H1 (cell line): ENCODE results near the gene SCP2. TPM values are rescaled to one million over a fixed set of nuclear protein-coding genes. Genes with fewer than 3 reads are reported as not detected.

ENCODE experiments used
- CTCF ChIA-PET: fragments of 300-600 bp; sonication (Branson Sonifier 250); formaldehyde crosslinking; loops from one replicate; lab custom pipeline; 2021; ENCODE audit not compliant: partially characterized antibody; lab: Charles Lee
- POLR2A ChIA-PET: fragments of 300-600 bp; sonication (Branson Sonifier 250); formaldehyde crosslinking; loops from one replicate; lab custom pipeline; 2021; ENCODE audit warnings: inconsistent platforms; ENCODE audit not compliant: partially characterized antibody; lab: Charles Lee
- DNase-seq, 2 experiments: peaks; one replicate each; pipeline versions ENCODE4 v3.0.0 to v3.0.0-alpha.2; 2010 to 2022; ENCODE audit warnings: low spot score in 2 of 2, low read depth in 1 of 2, mixed read lengths in 1 of 2
- FAIRE-seq: peaks from 2 replicates; lab custom pipeline; 2011; peaks lifted over from hg19 to GRCh38; lab: Jason Lieb, UNC
- H2AFZ ChIP-seq: 2 replicates; pipeline ENCODE4 v1.8.1; 2012; ENCODE audit warnings: low read length, inconsistent platforms
- H2AK5ac ChIP-seq: 2 replicates; pipeline ENCODE4 v1.6.1; 2013; ENCODE audit warnings: low read depth, low read length
- H2BK120ac ChIP-seq: replicated peaks from 2 replicates; pipeline ENCODE3; 2013; ENCODE audit warnings: low read depth, low read length, inconsistent platforms
- H2BK12ac ChIP-seq: 2 replicates; pipeline ENCODE4 v1.6.1; 2013; ENCODE audit warnings: low read depth, low read length
- H2BK15ac ChIP-seq: 2 replicates; pipeline ENCODE4 v1.6.1; 2013; ENCODE audit warnings: low read length
- H2BK20ac ChIP-seq: 2 replicates; pipeline ENCODE4 v1.6.1; 2013; ENCODE audit warnings: low read length
- H2BK5ac ChIP-seq: 2 replicates; pipeline ENCODE4 v1.6.1; 2013; ENCODE audit warnings: low read depth, low read length
- H3K14ac ChIP-seq: 2 replicates; pipeline ENCODE4 v1.6.1; 2013; ENCODE audit warnings: inconsistent platforms; ENCODE audit not compliant: insufficient read length
- H3K18ac ChIP-seq: 2 replicates; pipeline ENCODE4 v1.6.1; 2013; ENCODE audit warnings: low read length; ENCODE audit errors: extremely low read depth
- H3K23ac ChIP-seq: 2 replicates; pipeline ENCODE4 v1.6.1; 2013; ENCODE audit warnings: inconsistent platforms; ENCODE audit not compliant: insufficient read length
- H3K23me2 ChIP-seq: 2 replicates; pipeline ENCODE4 v1.6.1; 2013; ENCODE audit warnings: low read depth, low read length
- H3K27ac ChIP-seq: 2 replicates; pipeline ENCODE4 v1.6.1; 2011; ENCODE audit warnings: low read depth, low read length, inconsistent platforms
- H3K27me3 ChIP-seq, 4 experiments: replicated peaks in 1 of 4; 1 replicate in 1 of 4; 2 replicates in 3 of 4; pipeline versions ENCODE4 v1.6.1 to v1.8.1; 2011 to 2013; ENCODE audit warnings: low read length in 3 of 4, mild to moderate bottlenecking in 3 of 4, inconsistent platforms in 2 of 4, mixed read lengths in 2 of 4, moderate library complexity in 1 of 4; ENCODE audit not compliant: control insufficient read depth in 3 of 4, insufficient read depth in 3 of 4; ENCODE audit errors: extremely low read depth in 1 of 4
- H3K36me3 ChIP-seq, 4 experiments: 2 replicates each; pipeline versions ENCODE4 v1.6.1 to v1.8.1; 2011 to 2013; ENCODE audit warnings: mild to moderate bottlenecking in 4 of 4, low read length in 3 of 4, moderate library complexity in 2 of 4, control low read depth in 1 of 4, inconsistent platforms in 1 of 4; ENCODE audit not compliant: insufficient read depth in 4 of 4, control insufficient read depth in 2 of 4
- H3K4ac ChIP-seq: replicated peaks from 2 replicates; pipeline ENCODE3; 2013; ENCODE audit warnings: low read length, low read depth, mixed read lengths, inconsistent platforms; ENCODE audit not compliant: insufficient read length
- H3K4me1 ChIP-seq, 4 experiments: replicated peaks in 1 of 4; 1 replicate in 1 of 4; 2 replicates in 3 of 4; pipeline versions ENCODE4 v1.6.1 to v1.8.1; 2011 to 2013; ENCODE audit warnings: low read length in 3 of 4, inconsistent platforms in 2 of 4, mixed read lengths in 1 of 4; ENCODE audit not compliant: insufficient read depth in 4 of 4, control insufficient read depth in 3 of 4
- H3K4me2 ChIP-seq, 2 experiments: 2 replicates each; pipeline versions ENCODE4 v1.6.1 to v1.8.1; 2011 to 2013; ENCODE audit warnings: low read depth in 2 of 2, low read length in 2 of 2, control low read depth in 1 of 2, inconsistent platforms in 1 of 2, mild to moderate bottlenecking in 1 of 2; ENCODE audit not compliant: insufficient read depth in 1 of 2
- H3K4me3 ChIP-seq, 4 experiments: fragments of 200-600, 300-600 bp in 1 of 4; sonication (generic), shearing (Covaris generic), sonication (Bioruptor Twin) in 1 of 4; 2 replicates each; pipeline versions ENCODE4 v1.5.1 to v1.8.1; 2011 to 2016; ENCODE audit warnings: low read length in 4 of 4, low read depth in 3 of 4, control low read depth in 2 of 4, inconsistent platforms in 2 of 4, mild to moderate bottlenecking in 2 of 4, mixed read lengths in 1 of 4, moderate library complexity in 1 of 4; ENCODE audit not compliant: insufficient read depth in 2 of 4; ENCODE audit errors: extremely low read depth in 1 of 4
- H3K56ac ChIP-seq: replicated peaks from 2 replicates; pipeline ENCODE3; 2013; ENCODE audit warnings: low read depth, mild to moderate bottlenecking, mixed read lengths, low read length, inconsistent platforms; ENCODE audit not compliant: insufficient read length
- H3K79me1 ChIP-seq: 2 replicates; pipeline ENCODE4 v1.6.1; 2013; ENCODE audit warnings: low read depth, low read length, control low read depth
- H3K79me2 ChIP-seq, 2 experiments: 2 replicates each; pipeline versions ENCODE4 v1.6.1 to v1.8.1; 2012 to 2013; ENCODE audit warnings: low read length in 2 of 2, mild to moderate bottlenecking in 2 of 2, inconsistent platforms in 1 of 2; ENCODE audit not compliant: insufficient read depth in 2 of 2, control insufficient read depth in 1 of 2
- H3K9ac ChIP-seq, 4 experiments: replicated peaks in 1 of 4; 1 replicate in 1 of 4; 2 replicates in 3 of 4; pipeline versions ENCODE4 v1.6.1 to v1.8.1; 2011 to 2013; ENCODE audit warnings: low read depth in 3 of 4, low read length in 3 of 4, control low read depth in 2 of 4, mild to moderate bottlenecking in 2 of 4, moderate library complexity in 2 of 4, inconsistent platforms in 1 of 4; ENCODE audit errors: extremely low read depth in 1 of 4
- H3K9me3 ChIP-seq, 2 experiments: 2 replicates each; pipeline versions ENCODE4 v1.6.1 to v1.8.1; 2012 to 2013; ENCODE audit warnings: mild to moderate bottlenecking in 2 of 2, moderate library complexity in 2 of 2, control low read depth in 1 of 2, inconsistent platforms in 1 of 2, low read depth in 1 of 2, low read length in 1 of 2, mixed read lengths in 1 of 2; ENCODE audit not compliant: insufficient read depth in 2 of 2
- H4K20me1 ChIP-seq, 2 experiments: replicated peaks in 1 of 2; 2 replicates each; pipeline versions ENCODE3 to v1.8.1; 2011 to 2013; ENCODE audit warnings: inconsistent platforms in 2 of 2, low read length in 2 of 2, mild to moderate bottlenecking in 1 of 2; ENCODE audit not compliant: insufficient read depth in 2 of 2, control insufficient read depth in 1 of 2
- H4K5ac ChIP-seq: 2 replicates; pipeline ENCODE4 v1.6.1; 2013; ENCODE audit warnings: low read length, low read depth, mixed read lengths, inconsistent platforms; ENCODE audit not compliant: insufficient read length
- H4K8ac ChIP-seq: 2 replicates; pipeline ENCODE4 v1.8.0; 2013; ENCODE audit warnings: mild to moderate bottlenecking, moderate library complexity, low read length, inconsistent platforms; ENCODE audit not compliant: insufficient read depth; ENCODE audit errors: extremely low read depth
- H4K91ac ChIP-seq: replicated peaks from 2 replicates; pipeline ENCODE3; 2013; ENCODE audit warnings: low read length, mixed read lengths, inconsistent platforms; ENCODE audit not compliant: insufficient read length
- ATF3 ChIP-seq: IDR thresholded peaks from 2 replicates; pipeline ENCODE4 v1.6.1; 2011; ENCODE audit warnings: low read depth, mild to moderate bottlenecking, low read length; ENCODE audit not compliant: insufficient read depth
- CHD2 ChIP-seq: IDR thresholded peaks from 2 replicates; pipeline ENCODE4 v1.6.1; 2012; ENCODE audit warnings: low read length, improper control_type of control experiment
- CTBP2 ChIP-seq: IDR thresholded peaks from 2 replicates; pipeline ENCODE4 v1.7.0; 2011; ENCODE audit warnings: borderline replicate concordance, mild to moderate bottlenecking, moderate library complexity, mixed read lengths, low read length; ENCODE audit not compliant: insufficient read depth, insufficient read length
- EGR1 ChIP-seq: IDR thresholded peaks from 2 replicates; pipeline ENCODE4 v1.6.1; 2011; ENCODE audit warnings: low read depth, low read length, borderline replicate concordance
- EP300 ChIP-seq, 2 experiments: IDR thresholded peaks; 1 replicate in 1 of 2; 2 replicates in 1 of 2; pipeline ENCODE4 v1.6.1; 2011 to 2012; ENCODE audit warnings: low read depth in 2 of 2, low read length in 2 of 2, mild to moderate bottlenecking in 2 of 2, borderline replicate concordance in 1 of 2, inconsistent platforms in 1 of 2, moderate library complexity in 1 of 2
- FOSL1 ChIP-seq: IDR thresholded peaks from 2 replicates; pipeline ENCODE4 v1.6.1; 2011; ENCODE audit warnings: mild to moderate bottlenecking, low read depth, low read length, moderate library complexity; ENCODE audit not compliant: insufficient read depth
- JUND ChIP-seq: IDR thresholded peaks from 2 replicates; pipeline ENCODE4 v1.6.1; 2011; ENCODE audit warnings: mild to moderate bottlenecking, improper control_type of control experiment, low read length
- NRF1 ChIP-seq: IDR thresholded peaks from 2 replicates; pipeline ENCODE4 v1.6.1; 2011; ENCODE audit warnings: mild to moderate bottlenecking, low read depth, low read length, improper control_type of control experiment
- POU5F1 ChIP-seq: IDR thresholded peaks from 2 replicates; pipeline ENCODE4 v1.6.1; 2011; ENCODE audit warnings: low read depth, mild to moderate bottlenecking, low read length, moderate library complexity
- RBBP5 ChIP-seq: IDR thresholded peaks from 2 replicates; pipeline ENCODE4 v1.7.1; 2012; ENCODE audit warnings: low read depth, mild to moderate bottlenecking, inconsistent platforms, low read length, moderate library complexity, borderline replicate concordance
- SIN3A ChIP-seq, 2 experiments: IDR thresholded peaks in 1 of 2; conservative IDR thresholded peaks in 1 of 2; 2 replicates each; pipeline ENCODE4 v1.6.1; 2011 to 2012; ENCODE audit warnings: low read length in 2 of 2, improper control_type of control experiment in 1 of 2, low read depth in 1 of 2, mild to moderate bottlenecking in 1 of 2
- YY1 ChIP-seq: IDR thresholded peaks from 2 replicates; pipeline ENCODE4 v1.6.1; 2011; ENCODE audit warnings: low read depth, mild to moderate bottlenecking, low read length
- WGBS, 2 experiments: shearing (Covaris generic) in 1 of 2; methylation state at CpG; one replicate each; pipeline versions ENCODE4 v1.1.6 to v1.1.7; 2013 to 2015; ENCODE audit warnings: low lambda C conversion rate in 2 of 2, mixed read lengths in 2 of 2, inconsistent platforms in 1 of 2, low coverage in 1 of 2, missing lambda C conversion rate in 1 of 2; ENCODE audit not compliant: insufficient replicate concordance in 2 of 2, insufficient coverage in 1 of 2, insufficient read length in 1 of 2; ENCODE audit errors: extremely low coverage in 1 of 2, missing lambda C conversion rate in 1 of 2; 5-methylcytosine and 5-hydroxymethylcytosine counted together
- polyA plus RNA-seq, 7 experiments: library from polyadenylated mRNA; depleted of rRNA in 3 of 7; stranded (reverse) in 5 of 7; unstranded in 2 of 7; fragments of >200 nt in 5 of 7; fragments of 200-250 nt in 2 of 7; gene quantifications; 1 replicate in 5 of 7; 2 replicates in 1 of 7; 4 replicates in 1 of 7; pipeline versions ENCODE4 v1.2.1 to v1.2.3, GENCODE V29; 2011 to 2013; ENCODE audit warnings: missing spikeins in 2 of 7, mixed read lengths in 2 of 7
- total RNA-seq: library from RNA; stranded (reverse); fragmentation: NEBNext Ultra II Directional; extraction: Animal tissue kit (Norgen Biotek cat#: 25700); gene quantifications from 2 replicates; pipeline ENCODE4 v1.2.1, GENCODE V29; 2021

The SCP2 gene
- total and polyA plus RNA-seq, 2 of the 8 experiments (the other 6 are each of a cell fraction or from before 2014, with no cell fraction given): 20.9 to 54.3 TPM

DNA sequence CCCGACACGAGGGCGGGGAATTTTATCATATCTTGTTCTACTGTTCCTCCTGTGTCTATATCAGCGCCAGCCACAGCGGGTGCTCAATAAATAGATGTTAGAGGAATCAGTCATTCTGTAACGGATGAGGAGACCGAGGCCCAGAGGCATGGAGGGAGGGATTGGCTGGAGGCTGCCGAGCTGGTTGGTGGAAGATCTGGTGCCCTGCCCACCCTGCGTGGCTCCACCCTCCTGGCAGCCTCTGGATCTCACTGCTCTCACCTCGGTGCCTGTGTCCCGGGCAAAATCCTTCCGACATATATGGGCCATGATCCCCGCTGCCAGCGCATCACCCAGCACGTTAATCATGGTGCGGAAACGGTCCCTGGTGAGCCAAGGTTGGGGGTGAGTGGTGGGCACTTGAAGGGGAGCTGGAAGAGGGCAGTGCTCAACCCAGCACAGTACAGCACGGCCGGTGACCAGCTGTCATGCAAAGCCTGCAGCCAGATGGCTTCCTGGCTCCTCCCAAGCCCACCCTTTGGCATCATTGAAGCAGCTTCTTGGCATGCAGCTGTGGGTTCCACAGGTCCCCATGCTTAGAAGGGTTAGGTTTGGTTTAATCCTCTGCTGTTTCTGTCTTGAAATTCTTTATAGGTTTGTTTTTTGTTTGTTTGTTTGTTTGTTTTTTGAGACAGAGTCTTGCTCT, 161.7 kb downstream of the SCP2 start:
- H3K9me3 ChIP-seq: no peaks in the 10 kb centered on the region
- H3K79me1 ChIP-seq: no peaks in the 10 kb centered on the region
- CTCF ChIA-PET: interaction anchor here (0.7 to 3.5 kb wide), 8 partner anchors 11 to 96 kb away, joined by 3 to 23 read pairs (median 6); no protein-coding TSS in a partner anchor
- no peak overlapping the region for H3K4me2 ChIP-seq
- H4K20me1 ChIP-seq: no peaks in the 10 kb centered on the region
- no peaks in the 10 kb centered on the region for H3K27me3 ChIP-seq
- H4K5ac ChIP-seq: no peak overlapping the region
- H3K23ac ChIP-seq: no peak overlapping the region
- no peaks in the 10 kb centered on the region for H3K36me3 ChIP-seq
- H3K23me2 ChIP-seq: no peaks in the 10 kb centered on the region
- no peak overlapping the region for H2BK20ac ChIP-seq
- H3K79me2 ChIP-seq: no peaks in the 10 kb centered on the region
- no peak for DNase-seq
- H4K8ac ChIP-seq: no peak overlapping the region
- peaks cover 0 to 5% (median 0%) of the 10 kb centered on the region in 4 experiments; a peak in 5 of 7 replicates for H3K4me1 ChIP-seq
- H2BK5ac ChIP-seq: no peak overlapping the region
- POLR2A ChIA-PET: interaction anchor here (0.9 kb wide), 1 partner anchor 11 kb away, joined by 4 read pairs; no protein-coding TSS in a partner anchor
- no peak overlapping the region for H3K18ac ChIP-seq
- H2BK15ac ChIP-seq: no peak overlapping the region
- WGBS, 2 experiments: 89% methylated on average over 19 of the region's 19 CpGs; no CpG with 5 or more reads in 1 of the 2 experiments
- H2AK5ac ChIP-seq: no peak overlapping the region
- H3K27ac ChIP-seq: no peak overlapping the region
- no peak overlapping the region for H2BK120ac ChIP-seq
- no peak overlapping the region for H4K91ac ChIP-seq
- H2AFZ ChIP-seq: no peak overlapping the region
- H3K4me3 ChIP-seq: no peak overlapping the region
- H2BK12ac ChIP-seq: no peak overlapping the region
- H3K56ac ChIP-seq: no peak overlapping the region
- FAIRE-seq: no peak
- H3K9ac ChIP-seq: no peak overlapping the region
- no peak overlapping the region for H3K4ac ChIP-seq
- no peak overlapping the region for H3K14ac ChIP-seq
- TF ChIP-seq JUND (no peak), YY1 (no peak), RBBP5 (no peak), EGR1 (no peak), CHD2 (no peak), CTBP2 (no peak), FOSL1 (no peak), SIN3A (conservative IDR thresholded peaks at IDR 0.05 in 1 of 2, IDR thresholded peaks at IDR 0.05 in 1 of 2; ENCODE audit: low read depth in 1 of 2, low read length in 2 of 2) (no peak), EP300 (IDR thresholded peaks at IDR 0.05; ENCODE audit: borderline replicate concordance in 1 of 2, low read depth in 2 of 2, low read length in 2 of 2) (no peak), ATF3 (no peak), NRF1 (no peak), POU5F1 (no peak)
